ENCODE data around the gene CENPM. TPM values are rescaled to one million over a fixed set of nuclear protein-coding genes. Genes with fewer than 3 reads are reported as not detected.
A peak's percentile ranks its signal among the peaks of the same experiment; 100 is the strongest.
"Not testable (repeated sequence)": the region's sequence is repeated elsewhere in the genome, so short reads cannot be mapped to it uniquely, and the experiment has no call there.

CENPM gene
- total RNA-seq, 1 experiment from 2014 or later = 130 TPM

DNA sequence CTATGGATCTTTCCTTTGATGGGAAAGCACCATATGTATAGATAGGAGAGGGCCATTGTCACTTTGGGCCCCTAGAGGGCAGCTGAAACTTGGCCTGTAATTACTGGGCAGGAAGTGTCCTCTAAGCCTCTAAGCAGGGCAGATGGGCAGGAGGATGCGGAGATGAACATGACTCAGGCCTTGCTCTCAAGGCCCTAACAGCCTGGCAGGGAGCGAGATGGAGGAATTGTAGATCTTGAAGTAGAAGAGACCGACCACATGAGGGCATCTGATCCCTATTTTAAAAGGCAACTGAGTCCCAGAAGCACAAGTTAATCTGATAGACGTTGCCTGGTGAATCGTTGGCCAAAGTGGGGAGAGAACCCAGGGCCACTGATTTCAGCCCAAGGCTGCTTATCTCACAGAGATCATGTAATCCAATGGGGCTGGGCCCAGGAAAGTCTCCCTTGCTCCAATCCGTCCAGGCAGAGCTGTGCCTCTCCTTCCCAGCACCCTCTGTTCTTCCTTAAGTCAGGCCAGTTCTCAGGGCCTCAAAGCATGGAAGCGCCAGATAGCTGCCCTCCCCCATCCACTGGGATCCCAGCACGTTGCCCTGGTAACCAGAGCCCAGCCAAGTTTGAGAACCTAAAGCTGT lies 19.8 kb upstream of the CENPM start:
- DNase-seq (ENCODE audit: low spot score) = peak; percentile 74

DNA sequence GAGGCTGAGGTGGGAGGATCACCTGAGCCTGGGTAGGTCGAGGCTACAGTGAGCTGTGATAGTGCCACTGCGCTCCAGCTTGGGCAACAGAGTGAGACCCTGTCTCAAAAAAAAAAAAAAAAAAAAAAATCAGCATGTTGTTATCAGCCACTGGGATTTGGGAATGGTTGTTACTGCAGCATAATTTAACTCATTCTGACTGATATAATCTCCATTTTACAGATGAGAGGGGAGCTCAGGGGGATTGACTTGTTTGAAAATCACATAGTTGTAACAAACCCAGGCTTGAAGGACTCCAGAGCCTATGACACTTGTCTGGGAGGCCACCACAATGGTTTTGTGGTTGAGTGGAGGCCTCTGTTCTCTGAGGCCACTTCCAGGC lies 19.3 kb upstream of the CENPM start:
- DNase-seq (ENCODE audit: low spot score) = no peak

DNA sequence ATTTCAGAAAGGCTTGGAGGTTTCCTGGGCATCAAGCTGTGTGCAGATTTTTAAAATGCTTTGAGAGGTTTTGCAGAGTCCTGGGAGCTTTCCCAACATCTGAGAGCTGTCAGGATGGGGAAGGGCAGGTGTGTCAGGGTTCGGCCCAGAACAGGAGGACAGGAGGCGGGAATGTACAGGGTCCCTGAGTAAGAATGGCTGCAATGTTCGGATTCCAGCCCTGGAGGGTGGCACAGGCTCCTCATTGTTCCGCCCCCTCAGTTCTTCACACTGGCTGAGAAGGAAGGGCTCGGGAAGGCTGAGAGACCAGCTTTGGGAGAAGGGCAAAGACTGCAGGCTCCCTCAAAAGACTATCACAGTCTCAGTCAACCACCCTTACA lies 17.1 kb upstream of the CENPM start:
- DNase-seq (ENCODE audit: low spot score) = no peak

DNA sequence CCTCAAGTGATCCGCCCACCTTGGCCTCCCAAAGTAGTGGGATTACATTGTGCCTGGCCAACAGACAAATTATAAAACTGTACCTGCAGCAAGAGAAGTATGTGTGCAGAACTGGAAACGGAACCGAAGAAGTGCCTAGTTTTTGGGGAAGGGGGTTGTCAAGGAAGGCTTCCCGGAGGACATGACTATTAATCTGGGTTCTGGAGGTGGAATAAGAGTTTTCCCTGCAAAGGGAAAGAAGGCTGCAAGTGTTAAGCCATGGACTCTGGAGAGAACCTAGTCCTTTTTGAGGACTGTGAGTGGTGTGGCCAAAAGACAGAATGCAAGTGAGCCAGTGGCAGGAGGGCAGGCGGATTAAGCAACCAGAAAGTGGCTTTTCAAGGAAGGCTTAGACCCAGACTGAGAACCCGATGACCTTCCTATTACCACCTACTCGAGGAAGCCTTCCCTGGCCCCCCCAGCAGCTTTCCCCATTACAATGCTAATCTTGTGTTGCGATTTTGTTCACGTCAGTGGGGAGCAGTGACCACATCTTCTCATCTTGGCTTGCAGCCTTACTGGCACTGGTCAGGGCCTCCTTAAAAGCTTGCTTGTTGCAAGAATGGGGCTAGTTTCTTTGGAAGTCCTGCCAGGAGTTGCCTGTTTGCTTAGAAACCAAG lies 16.6 kb upstream of the CENPM start:
- no peak for DNase-seq (ENCODE audit: low spot score)

DNA sequence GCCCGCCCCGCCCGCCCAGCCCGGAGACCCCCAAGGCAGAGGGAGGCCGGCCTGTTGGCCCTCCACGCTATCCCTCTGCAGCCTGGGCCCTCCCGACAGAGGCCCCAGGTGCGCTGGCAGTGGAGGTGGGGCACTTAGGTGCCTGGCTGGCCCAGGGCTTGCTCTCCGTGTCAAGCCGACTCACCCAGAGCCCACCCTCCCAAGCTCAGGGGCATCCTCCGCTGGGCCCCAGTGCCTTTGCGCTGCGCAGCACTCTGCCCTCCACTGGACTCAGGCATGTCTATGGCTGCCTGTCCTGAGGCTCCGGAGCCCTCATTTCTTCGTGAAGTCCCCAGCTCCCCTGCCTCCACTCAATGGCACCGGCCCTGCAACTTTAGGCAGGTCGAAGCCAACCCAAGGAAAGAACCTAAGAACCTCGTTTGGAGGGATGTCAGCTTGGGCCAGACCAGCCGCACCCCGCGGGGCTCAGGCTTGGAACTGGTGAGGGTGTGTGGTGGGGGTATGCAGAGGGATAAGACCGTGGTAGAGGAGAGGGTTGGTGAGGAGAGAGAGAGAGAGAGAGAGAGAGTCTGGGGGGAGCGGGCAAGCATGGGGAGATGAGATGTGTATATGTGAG lies 11.1 kb upstream of the CENPM start:
- no peak for DNase-seq (ENCODE audit: low spot score)

DNA sequence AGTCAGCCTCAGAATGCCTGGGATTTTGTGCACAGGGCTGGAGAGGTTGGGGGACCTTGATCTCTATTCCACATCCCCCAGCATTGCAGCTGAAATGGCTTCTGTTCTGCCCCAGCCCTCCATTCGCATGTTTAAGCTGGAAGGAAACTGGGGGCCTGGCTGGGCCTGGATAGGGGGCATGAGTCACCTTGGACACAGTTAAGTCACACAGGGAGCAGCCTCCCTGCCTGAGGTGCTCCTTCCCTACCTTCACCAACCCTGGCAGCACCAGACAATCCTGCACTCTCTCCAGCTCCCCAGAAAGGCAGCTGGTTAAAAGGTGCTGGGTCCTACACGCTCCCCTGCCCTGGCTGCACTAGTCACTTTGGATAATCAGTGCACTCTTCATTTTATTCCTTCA lies 5.8 kb upstream of the CENPM start:
- DNase-seq (ENCODE audit: low spot score) = no peak

DNA sequence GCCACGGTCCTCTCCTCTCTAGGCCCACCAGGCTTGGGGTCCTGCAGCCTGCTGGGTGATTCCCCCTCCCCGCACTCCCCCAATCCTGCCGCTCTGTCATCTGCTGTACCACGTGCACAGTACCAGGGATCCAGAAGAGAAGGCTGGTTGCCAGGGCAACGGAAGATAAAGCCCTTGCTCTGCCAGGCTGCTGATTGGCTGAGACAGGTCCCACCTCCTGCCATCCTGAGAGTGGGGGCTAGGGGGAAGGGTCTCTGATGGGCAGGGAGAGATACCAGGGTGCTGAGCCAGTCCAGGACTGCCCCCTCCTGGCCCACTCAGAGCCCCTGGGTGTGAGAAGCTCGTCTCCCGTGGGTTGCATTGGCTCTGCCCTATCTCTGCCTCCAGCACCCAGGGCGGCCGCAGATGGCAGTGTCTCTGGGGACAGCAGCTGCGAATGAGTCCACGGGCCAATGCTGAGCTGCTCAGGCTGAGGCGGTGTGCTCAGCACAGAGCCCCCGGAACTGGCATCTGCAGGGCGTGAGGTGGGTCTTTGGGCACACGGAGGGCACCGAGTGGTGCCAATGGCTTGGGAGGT lies 5.0 kb upstream of the CENPM start, which contains the start of gene SMIM45:
Gene SMIM45, plus strand, starts transcription at position 253 of the 577 bp plus-strand sequence.
- DNase-seq (ENCODE audit: low spot score) = no peak

DNA sequence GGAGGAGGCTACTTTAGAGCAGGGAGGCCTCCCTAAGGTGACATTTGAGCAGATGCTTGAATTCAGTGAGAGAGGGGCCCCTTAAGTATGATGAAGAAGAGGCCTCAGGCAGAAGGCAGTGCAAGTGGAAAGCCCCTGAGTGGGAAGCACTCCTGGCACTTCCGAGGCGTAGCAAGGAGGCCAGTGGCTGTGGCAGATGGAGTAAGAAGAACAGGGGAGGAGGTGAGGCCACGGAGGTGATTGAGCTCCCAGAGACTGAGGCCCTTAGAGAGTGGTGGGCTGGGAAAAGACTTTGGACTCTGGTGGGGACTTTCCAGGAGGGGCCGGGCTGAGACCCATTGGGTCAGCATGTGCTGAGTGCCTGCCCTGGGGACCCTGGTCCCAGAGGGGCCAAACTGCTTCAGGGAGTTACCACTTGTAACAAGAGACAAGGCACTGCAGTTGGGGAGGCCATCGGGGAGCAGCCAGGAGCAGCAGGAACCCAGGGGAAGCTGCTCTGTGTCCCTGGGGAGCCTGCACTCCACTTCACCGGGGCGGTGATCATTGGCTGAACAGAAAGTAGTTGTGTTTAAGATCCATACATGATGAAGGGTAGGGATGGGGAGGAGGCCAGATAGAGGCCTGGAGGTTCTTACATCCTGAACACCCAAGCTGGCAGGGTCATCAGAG lies 2.5 kb upstream of the CENPM start:
- DNase-seq (ENCODE audit: low spot score) = no peak

DNA sequence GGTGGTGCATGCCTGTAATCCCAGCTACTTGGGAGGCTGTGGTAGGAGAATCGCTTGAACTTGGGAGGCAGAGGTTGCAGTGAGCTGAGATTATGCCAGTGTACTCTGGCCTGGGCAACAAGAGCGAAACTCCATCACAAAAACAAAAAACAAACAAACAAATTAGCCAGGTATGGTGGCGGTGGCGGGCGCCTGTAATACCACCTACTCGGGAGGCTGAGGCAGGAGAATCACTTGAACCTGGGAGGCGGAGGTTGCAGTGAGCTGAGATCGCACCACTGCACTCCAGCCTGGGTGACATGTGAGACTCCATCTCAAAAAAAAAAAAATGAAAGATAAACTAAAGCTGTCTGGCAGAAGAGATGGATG lies 2.0 kb upstream of the CENPM start:
- DNase-seq (ENCODE audit: low spot score) = not testable (repeated sequence)

GRCh38 chr22:41948142-41948541 lies 1.2 kb upstream of the CENPM start:
- no peak for DNase-seq (ENCODE audit: low spot score)

DNA sequence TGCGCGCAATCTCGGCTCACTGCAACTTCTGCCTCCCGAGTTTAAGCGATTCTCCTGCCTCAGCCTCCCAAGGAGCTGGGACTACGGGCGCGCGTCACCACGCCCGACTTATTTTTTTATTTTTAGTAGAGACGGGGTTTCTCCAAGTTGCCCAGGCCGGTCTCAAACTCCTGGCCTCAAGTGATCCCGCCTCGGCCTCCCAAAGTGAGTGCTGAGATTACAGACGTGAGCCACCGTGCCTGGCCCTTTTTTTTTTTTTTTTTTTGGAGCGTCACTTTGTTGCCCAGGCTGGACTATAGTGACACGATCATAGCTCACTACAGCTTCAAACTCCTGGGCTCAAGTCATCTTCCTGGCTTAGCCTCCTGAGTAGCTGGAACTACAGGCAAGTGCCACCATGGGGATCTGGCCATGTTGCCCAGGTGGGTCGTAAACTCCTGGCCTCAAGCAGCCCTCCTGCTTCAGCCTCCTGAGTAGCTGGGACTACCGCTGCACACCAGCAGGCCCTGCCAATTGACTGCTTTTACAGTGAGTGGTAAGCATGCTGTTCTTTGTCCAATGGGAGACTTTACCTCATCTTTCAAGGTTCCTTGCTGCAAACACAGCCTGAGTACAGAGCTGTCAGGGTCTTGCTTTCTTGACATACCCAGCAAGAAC lies 600 bp upstream of the CENPM start:
- no peak for DNase-seq (ENCODE audit: low spot score)

- peak; percentile 25 for DNase-seq (ENCODE audit: low spot score)
Observed at GRCh38 chr22:41943661-41944209, 3.2 kb downstream of the CENPM start.

GRCh38 chr22:41940832-41941765 lies 5.9 kb downstream of the CENPM start:
- peak; percentile 72 for DNase-seq (ENCODE audit: low spot score)

- peak; percentile 67 for DNase-seq (ENCODE audit: low spot score)
Observed at GRCh38 chr22:41939981-41940831, 6.7 kb downstream of the CENPM start.

- no peak for DNase-seq (ENCODE audit: low spot score)
Observed at GRCh38 chr22:41936894-41937169, 10.1 kb downstream of the CENPM start.

DNA sequence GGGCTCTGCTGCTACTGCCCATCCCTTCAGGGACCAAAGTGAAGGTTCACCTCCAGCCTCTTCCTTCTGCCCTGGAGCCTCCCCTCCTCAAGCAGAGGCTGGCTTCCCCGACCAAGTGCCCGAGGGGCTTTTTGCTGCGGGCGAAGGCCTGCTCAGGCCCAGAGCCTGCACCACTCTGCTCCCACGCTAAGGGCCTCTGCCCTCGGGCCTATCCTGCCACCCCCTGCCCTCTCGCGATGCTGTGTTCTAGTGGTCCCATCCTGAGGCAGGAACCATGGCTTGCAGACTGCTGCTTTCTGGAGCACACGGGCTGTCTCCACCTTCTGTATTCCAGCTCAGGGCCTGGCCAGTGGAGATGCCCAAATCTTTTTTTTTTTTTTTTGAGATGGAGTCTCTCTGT lies 11.4 kb downstream of the CENPM start:
- no peak for DNase-seq (ENCODE audit: low spot score)

- DNase-seq (ENCODE audit: low spot score) = no peak
Observed at GRCh38 chr22:41935015-41935351, 12.0 kb downstream of the CENPM start.

DNA sequence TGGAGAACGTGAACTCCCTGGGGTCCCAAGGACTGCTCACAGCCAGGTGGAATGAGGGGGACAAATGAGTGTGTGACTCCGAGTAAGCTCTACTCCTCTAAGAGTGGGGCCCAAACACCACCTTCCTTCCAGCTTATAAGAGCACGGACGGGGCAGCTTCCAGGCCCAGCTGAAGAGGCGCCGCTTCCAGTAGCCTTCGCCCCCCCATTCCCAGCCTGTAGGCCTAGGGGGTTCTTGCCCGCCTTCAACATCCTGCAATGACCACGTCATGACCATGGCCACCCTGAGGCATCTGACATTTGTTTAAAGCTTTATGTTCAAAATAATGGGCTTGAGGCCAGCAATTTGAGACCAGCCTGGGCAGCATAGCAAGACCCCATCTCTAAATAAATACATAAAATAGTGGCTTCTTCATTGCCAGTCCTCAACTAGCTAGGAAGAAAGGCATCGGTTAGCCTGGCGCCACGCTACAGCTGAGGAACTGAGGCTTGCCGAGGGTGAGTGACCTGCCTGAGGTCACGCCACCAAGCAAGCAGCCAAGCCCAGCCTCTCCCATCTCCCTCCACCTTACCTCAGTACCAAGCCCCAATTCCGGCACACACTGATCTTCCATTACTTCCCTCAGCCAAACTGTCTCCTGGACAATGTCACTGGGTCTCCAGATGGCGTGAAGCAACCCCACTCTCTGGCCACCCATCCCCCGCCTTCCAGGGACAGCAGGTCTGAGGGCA lies 12.5 kb downstream of the CENPM start:
- DNase-seq (ENCODE audit: low spot score) = no peak
